ENCODE data around the gene FRK.

DNA sequence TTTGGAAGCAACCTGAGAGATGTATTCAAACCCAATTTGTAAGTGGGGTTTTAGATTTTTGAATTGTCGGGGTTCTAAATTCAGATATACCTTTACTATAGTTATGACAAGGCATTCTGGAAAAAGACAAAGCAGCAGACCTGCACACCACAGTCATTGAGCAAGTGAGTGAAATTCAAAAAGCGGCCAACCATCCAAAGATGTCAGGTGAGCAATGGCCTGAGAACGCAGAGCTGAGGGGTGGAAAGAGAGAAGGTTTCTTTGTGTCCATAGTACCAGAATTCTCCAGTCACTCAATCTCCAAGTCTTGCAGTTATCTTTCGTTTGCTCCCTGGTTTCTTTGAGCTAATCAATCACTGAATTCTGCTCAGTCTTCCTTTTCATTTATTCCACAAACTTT is 1.8 kb upstream of the FRK start:
- TF ChIP-seq, protein P1, sequence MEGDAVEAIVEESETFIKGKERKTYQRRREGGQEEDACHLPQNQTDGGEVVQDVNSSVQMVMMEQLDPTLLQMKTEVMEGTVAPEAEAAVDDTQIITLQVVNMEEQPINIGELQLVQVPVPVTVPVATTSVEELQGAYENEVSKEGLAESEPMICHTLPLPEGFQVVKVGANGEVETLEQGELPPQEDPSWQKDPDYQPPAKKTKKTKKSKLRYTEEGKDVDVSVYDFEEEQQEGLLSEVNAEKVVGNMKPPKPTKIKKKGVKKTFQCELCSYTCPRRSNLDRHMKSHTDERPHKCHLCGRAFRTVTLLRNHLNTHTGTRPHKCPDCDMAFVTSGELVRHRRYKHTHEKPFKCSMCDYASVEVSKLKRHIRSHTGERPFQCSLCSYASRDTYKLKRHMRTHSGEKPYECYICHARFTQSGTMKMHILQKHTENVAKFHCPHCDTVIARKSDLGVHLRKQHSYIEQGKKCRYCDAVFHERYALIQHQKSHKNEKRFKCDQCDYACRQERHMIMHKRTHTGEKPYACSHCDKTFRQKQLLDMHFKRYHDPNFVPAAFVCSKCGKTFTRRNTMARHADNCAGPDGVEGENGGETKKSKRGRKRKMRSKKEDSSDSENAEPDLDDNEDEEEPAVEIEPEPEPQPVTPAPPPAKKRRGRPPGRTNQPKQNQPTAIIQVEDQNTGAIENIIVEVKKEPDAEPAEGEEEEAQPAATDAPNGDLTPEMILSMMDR (IDR thresholded peaks at IDR 0.05) = no peak
- no peak for TF ChIP-seq POLR2A (IDR thresholded peaks at IDR 0.05)

All from testis (tissue), 2 donors.